ENCODE results near the gene CNPY1. TPM values are rescaled to one million over a fixed set of nuclear protein-coding genes. Genes with fewer than 3 reads are reported as not detected.

Gene CNPY1
- total RNA-seq, 1 experiment from 2014 or later, result not detected

DNA sequence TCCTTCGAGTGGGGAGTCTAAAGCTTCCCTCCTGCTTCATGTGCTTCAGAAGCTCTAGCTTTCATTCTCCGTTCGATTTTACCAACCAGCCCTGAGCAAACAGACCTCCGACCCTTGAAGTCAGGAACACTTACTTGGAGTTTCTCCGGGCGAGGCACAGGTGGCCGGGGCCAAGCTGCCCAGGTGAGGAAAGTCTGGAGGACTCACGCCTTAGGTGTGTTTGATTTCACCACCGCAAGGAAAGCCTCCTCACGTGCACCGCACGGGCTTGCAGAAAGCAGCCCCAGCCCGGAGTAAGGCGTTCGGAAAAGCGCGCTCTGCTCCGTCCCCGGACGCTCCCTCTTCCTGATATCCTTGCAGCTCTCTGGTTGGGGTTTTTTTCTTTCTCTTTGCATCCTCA lies 30.1 kb upstream of the CNPY1 start:
- intact Hi-C loops (cut with micrococcal nuclease; ENCODE audit: unreplicated experiment), result no loop called here
- H3K4me1 ChIP-seq (replicated peaks; ENCODE audit: insufficient read depth), result no peaks in the 10 kb centered on the region
- H3F3A ChIP-seq (ENCODE audit: insufficient read depth, low read depth), result no peaks in the 10 kb centered on the region
- peaks cover 90% of the 10 kb centered on the region for H3K27me3 ChIP-seq (ENCODE audit: insufficient read depth, low read depth)
- no peaks in the 10 kb centered on the region for H3K9me2 ChIP-seq (ENCODE audit: insufficient read depth)
- H3K4me2 ChIP-seq, result peak overlapping the region; percentile 69
- no peaks in the 10 kb centered on the region for H3K79me2 ChIP-seq (ENCODE audit: low read depth)
- ChIA-PET POLR2A (ENCODE audit: unreplicated experiment) (no interaction called here), CTCF (interaction anchor here (0.7 kb wide), 1 partner anchor 679 kb away, joined by 3 read pairs; no protein-coding TSS in a partner anchor)
- peak overlapping the region; percentile 32; the same call in 1 of the 2 replicates for H3K4me3 ChIP-seq
- no peak overlapping the region for H3K27ac ChIP-seq
- no TSS peak for BruUV-seq (replicated peaks)
- DNase-seq, result peak in 1 of 2 experiments; percentile 26
- no peaks in the 10 kb centered on the region for H3K36me3 ChIP-seq (ENCODE audit: low read depth)
- H3K9me3 ChIP-seq (ENCODE audit: insufficient read depth, low read depth), result no peaks in the 10 kb centered on the region
- no peaks in the 10 kb centered on the region for H4K20me1 ChIP-seq (ENCODE audit: insufficient read depth)
- TF ChIP-seq, protein P1, sequence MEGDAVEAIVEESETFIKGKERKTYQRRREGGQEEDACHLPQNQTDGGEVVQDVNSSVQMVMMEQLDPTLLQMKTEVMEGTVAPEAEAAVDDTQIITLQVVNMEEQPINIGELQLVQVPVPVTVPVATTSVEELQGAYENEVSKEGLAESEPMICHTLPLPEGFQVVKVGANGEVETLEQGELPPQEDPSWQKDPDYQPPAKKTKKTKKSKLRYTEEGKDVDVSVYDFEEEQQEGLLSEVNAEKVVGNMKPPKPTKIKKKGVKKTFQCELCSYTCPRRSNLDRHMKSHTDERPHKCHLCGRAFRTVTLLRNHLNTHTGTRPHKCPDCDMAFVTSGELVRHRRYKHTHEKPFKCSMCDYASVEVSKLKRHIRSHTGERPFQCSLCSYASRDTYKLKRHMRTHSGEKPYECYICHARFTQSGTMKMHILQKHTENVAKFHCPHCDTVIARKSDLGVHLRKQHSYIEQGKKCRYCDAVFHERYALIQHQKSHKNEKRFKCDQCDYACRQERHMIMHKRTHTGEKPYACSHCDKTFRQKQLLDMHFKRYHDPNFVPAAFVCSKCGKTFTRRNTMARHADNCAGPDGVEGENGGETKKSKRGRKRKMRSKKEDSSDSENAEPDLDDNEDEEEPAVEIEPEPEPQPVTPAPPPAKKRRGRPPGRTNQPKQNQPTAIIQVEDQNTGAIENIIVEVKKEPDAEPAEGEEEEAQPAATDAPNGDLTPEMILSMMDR (conservative IDR thresholded peaks at IDR 0.05), result no peak
- TF ChIP-seq EZH2 (IDR thresholded peaks at IDR 0.05; ENCODE audit: low read depth), result no peak
- 0 out of 2 replicates have a peak overlapping the region, but pooled peaks have one; percentile 49 for H2AFZ ChIP-seq

DNA sequence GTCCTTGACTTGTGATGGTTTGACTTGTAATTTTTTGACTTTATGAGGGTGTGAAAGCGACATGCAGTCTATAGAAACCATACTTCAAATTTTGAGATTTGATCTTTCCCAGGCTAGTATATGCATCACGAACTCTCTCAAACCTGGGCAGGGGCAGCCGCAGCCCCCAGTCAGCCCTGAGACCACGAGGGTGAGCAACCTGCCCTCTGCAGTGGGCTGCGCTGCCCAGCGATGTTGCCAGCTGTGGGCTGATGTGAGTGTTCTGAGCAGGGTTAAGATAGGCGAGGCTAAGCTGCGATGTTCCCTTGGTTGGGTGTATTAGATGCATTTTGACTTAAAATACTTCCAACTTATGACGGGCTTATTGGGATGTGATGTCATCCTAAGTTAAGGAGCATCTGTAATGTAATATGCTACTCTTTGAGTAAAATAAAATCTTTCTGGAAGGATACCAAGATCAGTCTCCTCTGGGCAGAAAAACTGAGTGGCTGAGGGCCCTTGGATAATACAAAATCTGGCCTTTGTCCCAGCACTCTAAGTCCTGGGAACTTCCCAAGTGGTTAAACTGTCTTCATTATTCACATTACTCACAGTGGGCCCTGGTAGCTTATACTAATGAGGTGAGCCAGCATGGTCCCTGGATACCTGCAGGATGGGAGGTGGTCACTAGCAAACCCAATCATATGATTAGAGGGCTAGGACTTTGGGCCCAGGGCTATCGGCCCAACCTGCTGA lies 28.4 kb upstream of the CNPY1 start:
- ChIA-PET CTCF (no interaction called here), POLR2A (ENCODE audit: unreplicated experiment) (no interaction called here)
- Histone ChIP-seq H3K9me3 (ENCODE audit: insufficient read depth, low read depth) (no peaks in the 10 kb centered on the region), H4K20me1 (ENCODE audit: insufficient read depth) (no peaks in the 10 kb centered on the region), H3F3A (ENCODE audit: insufficient read depth, low read depth) (no peaks in the 10 kb centered on the region), H3K4me3 (no peak overlapping the region), H3K27me3 (ENCODE audit: insufficient read depth, low read depth) (peaks cover 85% of the 10 kb centered on the region), H2AFZ (no peak overlapping the region), H3K79me2 (ENCODE audit: low read depth) (no peaks in the 10 kb centered on the region), H3K27ac (no peak overlapping the region), H3K4me1 (replicated peaks; ENCODE audit: insufficient read depth) (no peaks in the 10 kb centered on the region), H3K36me3 (ENCODE audit: low read depth) (no peaks in the 10 kb centered on the region), H3K9me2 (ENCODE audit: insufficient read depth) (no peaks in the 10 kb centered on the region), H3K4me2 (no peak overlapping the region)
- TF ChIP-seq EZH2 (IDR thresholded peaks at IDR 0.05; ENCODE audit: low read depth), result no peak
- TF ChIP-seq, protein P1 (conservative IDR thresholded peaks at IDR 0.05), result no peak
- DNase-seq, result no peak
- BruUV-seq (replicated peaks), result no TSS peak
- intact Hi-C loops (cut with micrococcal nuclease; ENCODE audit: unreplicated experiment), result no loop called here

DNA sequence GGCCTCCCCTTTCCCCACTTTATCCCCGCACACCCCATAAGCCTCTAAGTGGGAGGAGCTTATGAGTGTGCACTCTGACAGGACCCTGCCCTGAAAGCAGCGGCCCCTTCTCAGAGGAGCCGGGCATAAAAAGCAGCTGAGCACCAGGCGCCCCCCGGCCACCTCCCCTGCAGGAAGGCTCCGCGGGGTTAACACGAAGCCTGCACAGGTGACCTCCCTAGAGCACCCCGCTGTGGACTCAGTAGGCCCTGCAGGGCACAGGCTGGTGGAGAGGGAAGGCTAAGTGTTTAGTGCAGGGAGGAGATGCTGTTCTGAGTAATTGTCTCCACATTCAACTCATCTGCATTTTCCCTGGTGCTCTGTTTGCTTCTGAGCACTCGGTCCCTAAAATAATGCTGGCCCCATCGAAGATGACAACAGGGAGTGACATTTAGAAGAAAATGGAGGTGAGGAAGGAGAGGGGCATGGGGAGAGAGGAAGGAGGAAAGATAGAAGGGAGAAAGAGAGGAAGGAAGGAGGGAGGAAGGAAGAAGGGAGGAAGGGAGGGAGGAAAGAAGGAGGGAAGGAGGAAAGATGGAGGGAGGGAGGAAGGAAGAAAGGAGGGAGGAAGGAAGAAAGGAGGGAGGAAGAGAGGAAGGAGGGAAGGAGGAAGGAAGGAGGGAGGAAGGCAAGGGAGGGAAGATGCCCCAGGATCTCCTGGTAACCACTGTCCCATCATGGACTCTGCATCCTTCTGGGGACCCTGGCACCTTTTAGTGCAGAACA lies 25.4 kb upstream of the CNPY1 start:
- Histone ChIP-seq H3F3A (ENCODE audit: insufficient read depth, low read depth) (no peaks in the 10 kb centered on the region), H3K9me2 (ENCODE audit: insufficient read depth) (no peaks in the 10 kb centered on the region), H2AFZ (no peak overlapping the region), H3K27me3 (ENCODE audit: insufficient read depth, low read depth) (peaks cover 92% of the 10 kb centered on the region), H3K4me1 (replicated peaks; ENCODE audit: insufficient read depth) (no peaks in the 10 kb centered on the region), H4K20me1 (ENCODE audit: insufficient read depth) (no peaks in the 10 kb centered on the region), H3K36me3 (ENCODE audit: low read depth) (no peaks in the 10 kb centered on the region), H3K27ac (no peak overlapping the region), H3K4me3 (no peak overlapping the region), H3K4me2 (no peak overlapping the region), H3K9me3 (ENCODE audit: insufficient read depth, low read depth) (no peaks in the 10 kb centered on the region), H3K79me2 (ENCODE audit: low read depth) (no peaks in the 10 kb centered on the region)
- intact Hi-C loops (cut with micrococcal nuclease; ENCODE audit: unreplicated experiment), result no loop called here
- ChIA-PET POLR2A (ENCODE audit: unreplicated experiment) (no interaction called here), CTCF (no interaction called here)
- DNase-seq, result no peak
- no TSS peak for BruUV-seq (replicated peaks)
- TF ChIP-seq EZH2 (IDR thresholded peaks at IDR 0.05; ENCODE audit: low read depth), result no peak
- TF ChIP-seq, protein P1 (conservative IDR thresholded peaks at IDR 0.05), result no peak
